HG03520 (cell line): ENCODE measurements around the gene CTDSPL.

ENCODE experiments used
- ATAC-seq: cut with Tn5 transposase; IDR thresholded peaks from one replicate; pipeline ENCODE4 v1.9.1; 2021; ENCODE audit warnings: mild to moderate bottlenecking, moderate library complexity; ENCODE audit not compliant: unreplicated experiment

CTDSPL gene

GRCh38 chr3:37888421-37888820 lies 26.7 kb downstream of the CTDSPL start:
- no peak for ATAC-seq

GRCh38 chr3:37890522-37890921 lies 28.8 kb downstream of the CTDSPL start:
- ATAC-seq: no peak

GRCh38 chr3:37891227-37891626 lies 29.5 kb downstream of the CTDSPL start:
- no peak for ATAC-seq

GRCh38 chr3:37892927-37893600 lies 31.4 kb downstream of the CTDSPL start:
- ATAC-seq: no peak

- ATAC-seq: no peak
Measured at GRCh38 chr3:37896827-37897226, 35.1 kb downstream of the CTDSPL start.

GRCh38 chr3:37897763-37898162 lies 36.1 kb downstream of the CTDSPL start:
- ATAC-seq: no peak

GRCh38 chr3:37898424-37898823 lies 36.7 kb downstream of the CTDSPL start:
- no peak for ATAC-seq

- ATAC-seq: peak; percentile 67
Measured at GRCh38 chr3:37899101-37899707, 37.5 kb downstream of the CTDSPL start.

- ATAC-seq: no peak
Measured at GRCh38 chr3:37899711-37900306, 38.1 kb downstream of the CTDSPL start.

GRCh38 chr3:37901721-37902120 lies 40.0 kb downstream of the CTDSPL start:
- no peak for ATAC-seq

GRCh38 chr3:37902674-37903073 lies 41.0 kb downstream of the CTDSPL start:
- no peak for ATAC-seq

GRCh38 chr3:37903320-37903719 lies 41.6 kb downstream of the CTDSPL start:
- no peak for ATAC-seq

- no peak for ATAC-seq
Measured at GRCh38 chr3:37903734-37904133, 42.1 kb downstream of the CTDSPL start.

- no peak for ATAC-seq
Measured at GRCh38 chr3:37904601-37905000, 42.9 kb downstream of the CTDSPL start.

GRCh38 chr3:37905346-37905745 lies 43.7 kb downstream of the CTDSPL start:
- no peak for ATAC-seq

GRCh38 chr3:37905987-37906674 lies 44.5 kb downstream of the CTDSPL start:
- ATAC-seq: no peak

GRCh38 chr3:37906734-37907282 lies 45.1 kb downstream of the CTDSPL start:
- no peak for ATAC-seq

- no peak for ATAC-seq
Measured at GRCh38 chr3:37907371-37907770, 45.7 kb downstream of the CTDSPL start.

- peak; percentile 86 for ATAC-seq
Measured at GRCh38 chr3:37907906-37908305, 46.2 kb downstream of the CTDSPL start.

- ATAC-seq: no peak
Measured at GRCh38 chr3:37909067-37909911, 47.6 kb downstream of the CTDSPL start.
